GM23338 (cell line): ENCODE measurements around the gene ZNF513. TPM values are rescaled to one million over a fixed set of nuclear protein-coding genes. Genes with fewer than 3 reads are reported as not detected.

Source experiments
- ATAC-seq: fragments of 200-7000 bp; cut with Tn5 transposase; 3 replicates; pipeline ENCODE4 v1.9.1; 2020
- DNase-seq: peaks from one replicate; pipeline ENCODE4 v3.0.0-alpha.2; 2015; ENCODE audit warnings: low spot score
- H2AFZ ChIP-seq: fragments of 200-600 bp; sonication (generic); 2 replicates; pipeline ENCODE4 v1.8.0; 2016; ENCODE audit warnings: antibody characterized with exemption, mild to moderate bottlenecking, moderate library complexity
- H3F3A ChIP-seq: fragments of 200-600 bp; sonication (generic); replicated peaks from 2 replicates; pipeline ENCODE4 v1.8.0; 2017; ENCODE audit warnings: antibody characterized with exemption, mixed run types, low read depth
- H3K27ac ChIP-seq: fragments of 200-600 bp; sonication (generic); 2 replicates; pipeline ENCODE4 v1.6.1; 2016; ENCODE audit warnings: low read depth
- H3K27me3 ChIP-seq: fragments of 200-600 bp; sonication (generic); 2 replicates; pipeline ENCODE4 v1.8.0; 2016; ENCODE audit warnings: mild to moderate bottlenecking, mixed run types, moderate library complexity; ENCODE audit not compliant: insufficient read depth
- H3K36me3 ChIP-seq: fragments of 200-600 bp; sonication (generic); 2 replicates; pipeline ENCODE4 v1.8.0; 2016; ENCODE audit warnings: mild to moderate bottlenecking; ENCODE audit not compliant: insufficient read depth
- H3K4me1 ChIP-seq: fragments of 200-600 bp; sonication (generic); 2 replicates; pipeline ENCODE4 v1.8.0; 2016; ENCODE audit warnings: mild to moderate bottlenecking, moderate library complexity; ENCODE audit not compliant: insufficient read depth
- H3K4me2 ChIP-seq: fragments of 200-600 bp; sonication (generic); 2 replicates; pipeline ENCODE4 v1.7.1; 2017; ENCODE audit warnings: mixed run types
- H3K4me3 ChIP-seq: fragments of 200-600 bp; sonication (generic); 2 replicates; pipeline ENCODE4 v1.6.1; 2016; ENCODE audit warnings: mixed run types
- H3K79me2 ChIP-seq: fragments of 200-600 bp; sonication (generic); replicated peaks from 2 replicates; pipeline ENCODE4 v1.8.0; 2017; ENCODE audit warnings: mild to moderate bottlenecking; ENCODE audit not compliant: insufficient read depth
- H3K9me2 ChIP-seq: fragments of 200-600 bp; sonication (generic); 2 replicates; pipeline ENCODE4 v1.8.0; 2017; ENCODE audit not compliant: insufficient read depth
- H4K20me1 ChIP-seq: fragments of 200-600 bp; sonication (generic); replicated peaks from 2 replicates; pipeline ENCODE4 v1.8.0; 2017; ENCODE audit warnings: mild to moderate bottlenecking; ENCODE audit not compliant: insufficient read depth
- H3K27ac Mint-ChIP-seq: 2 replicates; pipeline ENCODE4 v1.8.0; 2020; ENCODE audit warnings: inconsistent platforms, mild to moderate bottlenecking, moderate library complexity, mixed read lengths
- H3K27me3 Mint-ChIP-seq: 3 replicates; pipeline ENCODE4 v1.8.0; 2022; ENCODE audit warnings: low read depth, mild to moderate bottlenecking, moderate library complexity, mixed read lengths, inconsistent platforms; ENCODE audit not compliant: insufficient read depth, poor library complexity
- H3K36me3 Mint-ChIP-seq: 3 replicates; pipeline ENCODE4 v1.8.0; 2021; ENCODE audit warnings: low read depth, mild to moderate bottlenecking, inconsistent platforms, moderate library complexity, mixed read lengths
- H3K4me1 Mint-ChIP-seq: 3 replicates; pipeline ENCODE4 v1.8.0; 2020; ENCODE audit warnings: mild to moderate bottlenecking, inconsistent platforms, mixed read lengths
- H3K4me3 Mint-ChIP-seq: 3 replicates; pipeline ENCODE4 v1.8.0; 2021; ENCODE audit warnings: moderate library complexity, mild to moderate bottlenecking, inconsistent platforms, mixed read lengths
- H3K9me3 Mint-ChIP-seq: 3 replicates; pipeline ENCODE4 v1.8.0; 2020; ENCODE audit warnings: moderate library complexity, mild to moderate bottlenecking, inconsistent platforms, mixed read lengths
- CREB1 ChIP-seq: fragments of 250-450 bp; sonication (Bioruptor Pico); IDR thresholded peaks from 2 replicates; pipeline ENCODE4 v1.5.0; 2020; ENCODE audit warnings: low read depth, mild to moderate bottlenecking, moderate library complexity
- EZH2 ChIP-seq: fragments of 200-600 bp; sonication (generic); IDR thresholded peaks from one replicate; pipeline ENCODE4 v1.8.0; 2017; ENCODE audit warnings: antibody characterized with exemption, mild to moderate bottlenecking, low read depth; ENCODE audit not compliant: unreplicated experiment
- EZH2phosphoT487 ChIP-seq: fragments of 200-600 bp; sonication (generic); IDR thresholded peaks from one replicate; pipeline ENCODE4 v1.8.1; 2018; ENCODE audit warnings: antibody characterized with exemption; ENCODE audit not compliant: unreplicated experiment
- JUNB ChIP-seq: IDR thresholded peaks from one replicate; pipeline ENCODE4 v1.6.1; 2016; ENCODE audit warnings: antibody characterized with exemption; ENCODE audit not compliant: unreplicated experiment
- NANOG ChIP-seq: IDR thresholded peaks from 2 replicates; pipeline ENCODE4 v1.6.1; 2016; ENCODE audit warnings: antibody characterized with exemption, borderline replicate concordance
- POLR2AphosphoS5 ChIP-seq: IDR thresholded peaks from 2 replicates; pipeline ENCODE4 v1.6.1; 2016; ENCODE audit warnings: antibody characterized with exemption, low read depth
- STAT1 ChIP-seq: IDR thresholded peaks from one replicate; pipeline ENCODE4 v1.6.1; 2016; ENCODE audit warnings: antibody characterized with exemption; ENCODE audit not compliant: unreplicated experiment
- ZNF114 ChIP-seq: fragments of 250-450 bp; sonication (Bioruptor Pico); IDR thresholded peaks from 2 replicates; pipeline ENCODE4 v1.5.0; 2020; ENCODE audit warnings: mild to moderate bottlenecking, moderate library complexity
- ZNF331 ChIP-seq: fragments of 250-450 bp; sonication (Bioruptor Pico); IDR thresholded peaks from 2 replicates; pipeline ENCODE4 v1.5.0; 2020; ENCODE audit warnings: low read depth, mild to moderate bottlenecking, moderate library complexity
- polyA plus RNA-seq: library from polyadenylated mRNA; unstranded; fragments of >200 nt; fragmentation: Nextera tagmentation; extraction: Ambion mirVana; gene quantifications from 2 replicates; pipeline ENCODE4 v1.2.1, GENCODE V29; 2016
- total RNA-seq: library from RNA; depleted of rRNA; stranded (reverse); fragments of >200 nt; shearing (Covaris generic); gene quantifications from 2 replicates; pipeline ENCODE4 v1.2.3, GENCODE V29; 2014
- TF ChIP-seq, protein P1 (sequence below), 2 experiments: fragments of 200-600 bp in 1 of 2; sonication (generic) in 1 of 2; conservative IDR thresholded peaks; 2 replicates each; pipeline versions ENCODE4 v1.5.1 to v1.6.1; 2016 to 2017; ENCODE audit warnings: antibody characterized with exemption in 2 of 2, low read depth in 2 of 2, mild to moderate bottlenecking in 2 of 2, moderate library complexity in 1 of 2
- TF ChIP-seq, protein P2 (sequence below): IDR thresholded peaks from 2 replicates; pipeline ENCODE4 v1.6.1; 2016; ENCODE audit warnings: antibody characterized with exemption
- TF ChIP-seq, protein P3 (sequence below): IDR thresholded peaks from one replicate; pipeline ENCODE4 v1.6.1; 2018; ENCODE audit warnings: antibody characterized with exemption; ENCODE audit not compliant: unreplicated experiment
- TF ChIP-seq, protein P4 (sequence below): fragments of 250-450 bp; sonication (Bioruptor Pico); IDR thresholded peaks from 2 replicates; pipeline ENCODE4 v1.5.0; 2020; ENCODE audit warnings: mild to moderate bottlenecking, moderate library complexity

ZNF513 gene
- total and polyA plus RNA-seq, 2 experiments from 2014 or later = 10.4 to 13.2 TPM

DNA sequence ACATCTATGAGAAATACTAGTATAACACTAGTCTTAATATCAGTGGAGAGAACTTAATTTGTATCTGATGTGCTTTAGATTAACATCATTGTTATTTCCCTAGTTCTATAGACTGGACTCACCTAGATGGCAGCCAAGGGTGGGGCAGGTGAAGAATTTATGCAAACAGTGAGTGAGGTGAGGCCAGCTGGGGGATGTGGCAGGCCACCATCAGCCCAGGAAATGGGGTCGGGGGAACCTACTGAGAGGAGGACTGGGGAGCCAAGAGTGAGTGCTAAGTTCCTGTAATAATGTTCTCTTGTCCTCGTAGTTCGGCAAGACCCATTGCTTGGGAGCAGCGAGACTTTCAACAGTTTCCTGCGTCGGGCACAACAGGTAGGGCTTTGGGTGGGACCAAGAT lies 7.6 kb downstream of the ZNF513 start:
- H3K4me1 ChIP-seq = peaks cover 20% of the 10 kb centered on the region
- Mint-ChIP-seq H3K27me3 (peaks cover 21% of the 10 kb centered on the region), H3K36me3 (peaks cover 69% of the 10 kb centered on the region), H3K4me1 (peaks cover 24% of the 10 kb centered on the region), H3K9me3 (no peaks in the 10 kb centered on the region), H3K27ac (no peak overlapping the region), H3K4me3 (peak overlapping the region; percentile 31; the same call in 2 of the 3 replicates)
- no peak overlapping the region for H2AFZ ChIP-seq
- no peaks in the 10 kb centered on the region for H3K27me3 ChIP-seq
- no peak for ATAC-seq
- no peaks in the 10 kb centered on the region for H3K9me2 ChIP-seq
- peak; percentile 23 for DNase-seq
- H3K27ac ChIP-seq = no peak overlapping the region
- H3K36me3 ChIP-seq = peaks cover 27% of the 10 kb centered on the region
- peaks cover 34% of the 10 kb centered on the region for H3K79me2 ChIP-seq
- TF ChIP-seq ZNF114 (CRISPR knock-in tag) = no peak
- TF ChIP-seq ZNF331 (CRISPR knock-in tag) = no peak
- no peak for TF ChIP-seq EZH2
- TF ChIP-seq, protein P1, sequence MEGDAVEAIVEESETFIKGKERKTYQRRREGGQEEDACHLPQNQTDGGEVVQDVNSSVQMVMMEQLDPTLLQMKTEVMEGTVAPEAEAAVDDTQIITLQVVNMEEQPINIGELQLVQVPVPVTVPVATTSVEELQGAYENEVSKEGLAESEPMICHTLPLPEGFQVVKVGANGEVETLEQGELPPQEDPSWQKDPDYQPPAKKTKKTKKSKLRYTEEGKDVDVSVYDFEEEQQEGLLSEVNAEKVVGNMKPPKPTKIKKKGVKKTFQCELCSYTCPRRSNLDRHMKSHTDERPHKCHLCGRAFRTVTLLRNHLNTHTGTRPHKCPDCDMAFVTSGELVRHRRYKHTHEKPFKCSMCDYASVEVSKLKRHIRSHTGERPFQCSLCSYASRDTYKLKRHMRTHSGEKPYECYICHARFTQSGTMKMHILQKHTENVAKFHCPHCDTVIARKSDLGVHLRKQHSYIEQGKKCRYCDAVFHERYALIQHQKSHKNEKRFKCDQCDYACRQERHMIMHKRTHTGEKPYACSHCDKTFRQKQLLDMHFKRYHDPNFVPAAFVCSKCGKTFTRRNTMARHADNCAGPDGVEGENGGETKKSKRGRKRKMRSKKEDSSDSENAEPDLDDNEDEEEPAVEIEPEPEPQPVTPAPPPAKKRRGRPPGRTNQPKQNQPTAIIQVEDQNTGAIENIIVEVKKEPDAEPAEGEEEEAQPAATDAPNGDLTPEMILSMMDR (conservative IDR thresholded peaks at IDR 0.05; ENCODE audit: low read depth in 2 of 2) = no peak
- no peak for TF ChIP-seq CREB1
- TF ChIP-seq JUNB = no peak
- no peak for TF ChIP-seq EZH2phosphoT487
- TF ChIP-seq, protein P2, sequence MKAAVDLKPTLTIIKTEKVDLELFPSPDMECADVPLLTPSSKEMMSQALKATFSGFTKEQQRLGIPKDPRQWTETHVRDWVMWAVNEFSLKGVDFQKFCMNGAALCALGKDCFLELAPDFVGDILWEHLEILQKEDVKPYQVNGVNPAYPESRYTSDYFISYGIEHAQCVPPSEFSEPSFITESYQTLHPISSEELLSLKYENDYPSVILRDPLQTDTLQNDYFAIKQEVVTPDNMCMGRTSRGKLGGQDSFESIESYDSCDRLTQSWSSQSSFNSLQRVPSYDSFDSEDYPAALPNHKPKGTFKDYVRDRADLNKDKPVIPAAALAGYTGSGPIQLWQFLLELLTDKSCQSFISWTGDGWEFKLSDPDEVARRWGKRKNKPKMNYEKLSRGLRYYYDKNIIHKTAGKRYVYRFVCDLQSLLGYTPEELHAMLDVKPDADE = no peak
- no peak for TF ChIP-seq POLR2AphosphoS5
- TF ChIP-seq STAT1 = no peak
- TF ChIP-seq, protein P3, sequence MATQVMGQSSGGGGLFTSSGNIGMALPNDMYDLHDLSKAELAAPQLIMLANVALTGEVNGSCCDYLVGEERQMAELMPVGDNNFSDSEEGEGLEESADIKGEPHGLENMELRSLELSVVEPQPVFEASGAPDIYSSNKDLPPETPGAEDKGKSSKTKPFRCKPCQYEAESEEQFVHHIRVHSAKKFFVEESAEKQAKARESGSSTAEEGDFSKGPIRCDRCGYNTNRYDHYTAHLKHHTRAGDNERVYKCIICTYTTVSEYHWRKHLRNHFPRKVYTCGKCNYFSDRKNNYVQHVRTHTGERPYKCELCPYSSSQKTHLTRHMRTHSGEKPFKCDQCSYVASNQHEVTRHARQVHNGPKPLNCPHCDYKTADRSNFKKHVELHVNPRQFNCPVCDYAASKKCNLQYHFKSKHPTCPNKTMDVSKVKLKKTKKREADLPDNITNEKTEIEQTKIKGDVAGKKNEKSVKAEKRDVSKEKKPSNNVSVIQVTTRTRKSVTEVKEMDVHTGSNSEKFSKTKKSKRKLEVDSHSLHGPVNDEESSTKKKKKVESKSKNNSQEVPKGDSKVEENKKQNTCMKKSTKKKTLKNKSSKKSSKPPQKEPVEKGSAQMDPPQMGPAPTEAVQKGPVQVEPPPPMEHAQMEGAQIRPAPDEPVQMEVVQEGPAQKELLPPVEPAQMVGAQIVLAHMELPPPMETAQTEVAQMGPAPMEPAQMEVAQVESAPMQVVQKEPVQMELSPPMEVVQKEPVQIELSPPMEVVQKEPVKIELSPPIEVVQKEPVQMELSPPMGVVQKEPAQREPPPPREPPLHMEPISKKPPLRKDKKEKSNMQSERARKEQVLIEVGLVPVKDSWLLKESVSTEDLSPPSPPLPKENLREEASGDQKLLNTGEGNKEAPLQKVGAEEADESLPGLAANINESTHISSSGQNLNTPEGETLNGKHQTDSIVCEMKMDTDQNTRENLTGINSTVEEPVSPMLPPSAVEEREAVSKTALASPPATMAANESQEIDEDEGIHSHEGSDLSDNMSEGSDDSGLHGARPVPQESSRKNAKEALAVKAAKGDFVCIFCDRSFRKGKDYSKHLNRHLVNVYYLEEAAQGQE = no peak
- no peak for TF ChIP-seq NANOG
- TF ChIP-seq, protein P4, sequence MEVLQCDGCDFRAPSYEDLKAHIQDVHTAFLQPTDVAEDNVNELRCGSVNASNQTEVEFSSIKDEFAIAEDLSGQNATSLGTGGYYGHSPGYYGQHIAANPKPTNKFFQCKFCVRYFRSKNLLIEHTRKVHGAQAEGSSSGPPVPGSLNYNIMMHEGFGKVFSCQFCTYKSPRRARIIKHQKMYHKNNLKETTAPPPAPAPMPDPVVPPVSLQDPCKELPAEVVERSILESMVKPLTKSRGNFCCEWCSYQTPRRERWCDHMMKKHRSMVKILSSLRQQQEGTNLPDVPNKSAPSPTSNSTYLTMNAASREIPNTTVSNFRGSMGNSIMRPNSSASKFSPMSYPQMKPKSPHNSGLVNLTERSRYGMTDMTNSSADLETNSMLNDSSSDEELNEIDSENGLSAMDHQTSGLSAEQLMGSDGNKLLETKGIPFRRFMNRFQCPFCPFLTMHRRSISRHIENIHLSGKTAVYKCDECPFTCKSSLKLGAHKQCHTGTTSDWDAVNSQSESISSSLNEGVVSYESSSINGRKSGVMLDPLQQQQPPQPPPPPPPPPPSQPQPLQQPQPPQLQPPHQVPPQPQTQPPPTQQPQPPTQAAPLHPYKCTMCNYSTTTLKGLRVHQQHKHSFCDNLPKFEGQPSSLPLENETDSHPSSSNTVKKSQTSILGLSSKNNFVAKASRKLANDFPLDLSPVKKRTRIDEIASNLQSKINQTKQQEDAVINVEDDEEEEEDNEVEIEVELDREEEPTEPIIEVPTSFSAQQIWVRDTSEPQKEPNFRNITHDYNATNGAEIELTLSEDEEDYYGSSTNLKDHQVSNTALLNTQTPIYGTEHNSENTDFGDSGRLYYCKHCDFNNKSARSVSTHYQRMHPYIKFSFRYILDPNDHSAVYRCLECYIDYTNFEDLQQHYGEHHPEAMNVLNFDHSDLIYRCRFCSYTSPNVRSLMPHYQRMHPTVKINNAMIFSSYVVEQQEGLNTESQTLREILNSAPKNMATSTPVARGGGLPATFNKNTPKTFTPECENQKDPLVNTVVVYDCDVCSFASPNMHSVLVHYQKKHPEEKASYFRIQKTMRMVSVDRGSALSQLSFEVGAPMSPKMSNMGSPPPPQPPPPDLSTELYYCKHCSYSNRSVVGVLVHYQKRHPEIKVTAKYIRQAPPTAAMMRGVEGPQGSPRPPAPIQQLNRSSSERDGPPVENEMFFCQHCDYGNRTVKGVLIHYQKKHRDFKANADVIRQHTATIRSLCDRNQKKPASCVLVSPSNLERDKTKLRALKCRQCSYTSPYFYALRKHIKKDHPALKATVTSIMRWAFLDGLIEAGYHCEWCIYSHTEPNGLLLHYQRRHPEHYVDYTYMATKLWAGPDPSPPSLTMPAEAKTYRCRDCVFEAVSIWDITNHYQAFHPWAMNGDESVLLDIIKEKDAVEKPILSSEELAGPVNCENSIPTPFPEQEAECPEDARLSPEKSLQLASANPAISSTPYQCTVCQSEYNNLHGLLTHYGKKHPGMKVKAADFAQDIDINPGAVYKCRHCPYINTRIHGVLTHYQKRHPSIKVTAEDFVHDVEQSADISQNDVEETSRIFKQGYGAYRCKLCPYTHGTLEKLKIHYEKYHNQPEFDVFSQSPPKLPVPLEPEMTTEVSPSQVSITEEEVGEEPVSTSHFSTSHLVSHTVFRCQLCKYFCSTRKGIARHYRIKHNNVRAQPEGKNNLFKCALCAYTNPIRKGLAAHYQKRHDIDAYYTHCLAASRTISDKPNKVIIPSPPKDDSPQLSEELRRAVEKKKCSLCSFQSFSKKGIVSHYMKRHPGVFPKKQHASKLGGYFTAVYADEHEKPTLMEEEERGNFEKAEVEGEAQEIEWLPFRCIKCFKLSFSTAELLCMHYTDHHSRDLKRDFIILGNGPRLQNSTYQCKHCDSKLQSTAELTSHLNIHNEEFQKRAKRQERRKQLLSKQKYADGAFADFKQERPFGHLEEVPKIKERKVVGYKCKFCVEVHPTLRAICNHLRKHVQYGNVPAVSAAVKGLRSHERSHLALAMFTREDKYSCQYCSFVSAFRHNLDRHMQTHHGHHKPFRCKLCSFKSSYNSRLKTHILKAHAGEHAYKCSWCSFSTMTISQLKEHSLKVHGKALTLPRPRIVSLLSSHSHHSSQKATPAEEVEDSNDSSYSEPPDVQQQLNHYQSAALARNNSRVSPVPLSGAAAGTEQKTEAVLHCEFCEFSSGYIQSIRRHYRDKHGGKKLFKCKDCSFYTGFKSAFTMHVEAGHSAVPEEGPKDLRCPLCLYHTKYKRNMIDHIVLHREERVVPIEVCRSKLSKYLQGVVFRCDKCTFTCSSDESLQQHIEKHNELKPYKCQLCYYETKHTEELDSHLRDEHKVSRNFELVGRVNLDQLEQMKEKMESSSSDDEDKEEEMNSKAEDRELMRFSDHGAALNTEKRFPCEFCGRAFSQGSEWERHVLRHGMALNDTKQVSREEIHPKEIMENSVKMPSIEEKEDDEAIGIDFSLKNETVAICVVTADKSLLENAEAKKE (CRISPR knock-in tag) = no peak
- H3F3A ChIP-seq = peaks cover 13% of the 10 kb centered on the region; the same call in 1 of the 2 replicates
- H3K4me2 ChIP-seq = peak overlapping the region; percentile 96
- no peaks in the 10 kb centered on the region; the same call in 1 of the 2 replicates for H4K20me1 ChIP-seq
- 0 out of 2 replicates have a peak overlapping the region, but pooled peaks have one; percentile 30 for H3K4me3 ChIP-seq
